Prostate gland (tissue), 2 donors: ENCODE measurements around the gene PCDHB14.
"Not testable (repeated sequence)": the region's sequence is repeated elsewhere in the genome, so short reads cannot be mapped to it uniquely, and the experiment has no call there.

Source experiments
- CTCF ChIP-seq, 4 experiments: fragments of 200-600 bp in 2 of 4; fragments of 450-650 bp in 2 of 4; sonication (generic) in 2 of 4; IDR thresholded peaks; 1 replicate in 3 of 4; 2 replicates in 1 of 4; pipeline ENCODE4 v1.5.1; 2016 to 2019; ENCODE audit warnings: antibody characterized with exemption in 4 of 4, mild to moderate bottlenecking in 2 of 4, moderate library complexity in 2 of 4
- POLR2AphosphoS5 ChIP-seq: sonication (generic); formaldehyde crosslinking; IDR thresholded peaks from one replicate; pipeline ENCODE4 v1.6.1; 2017; ENCODE audit warnings: antibody characterized with exemption

GRCh38 chr5:141188682-141189081, 34.5 kb upstream of the PCDHB14 start:
- not testable (repeated sequence) for TF ChIP-seq CTCF (IDR thresholded peaks at IDR 0.05); POLR2AphosphoS5
